Measurements from ENCODE around the gene TOMM70. TPM values are rescaled to one million over a fixed set of nuclear protein-coding genes. Genes with fewer than 3 reads are reported as not detected.

TOMM70 gene
- total and polyA plus RNA-seq, 2 of the 13 experiments (the other 11 are each of a cell fraction or from before 2014, with no cell fraction given) = 27.0 to 77.2 TPM

GRCh38 chr3:100358413-100358812 lies 42.5 kb downstream of the TOMM70 start (continued):
- TF ChIP-seq THAP8 (CRISPR knock-in tag; IDR thresholded peaks at IDR 0.05; ENCODE audit: borderline replicate concordance) (no peak), GATAD2A (CRISPR knock-in tag; IDR thresholded peaks at IDR 0.05) (0 out of 2 replicates have a peak, but pooled peaks have one; percentile 14), SOX13 (IDR thresholded peaks at IDR 0.05) (no peak), SOX13 (CRISPR knock-in tag; conservative IDR thresholded peaks at IDR 0.05 in 1 of 2, IDR thresholded peaks at IDR 0.05 in 1 of 2) (peak in 1 of 2 experiments; percentile 32; a peak in 1 of 4 replicates), ZIK1 (CRISPR knock-in tag; IDR thresholded peaks at IDR 0.05; ENCODE audit: borderline replicate concordance, low read depth) (no peak), ZNF33B (CRISPR knock-in tag; IDR thresholded peaks at IDR 0.05) (no peak), SMAD9 (CRISPR knock-in tag; IDR thresholded peaks at IDR 0.05) (no peak), FOXA1 (IDR thresholded peaks at IDR 0.05) (no peak), FOXA1 (CRISPR knock-in tag; IDR thresholded peaks at IDR 0.05) (no peak), KDM6A (CRISPR knock-in tag; IDR thresholded peaks at IDR 0.05; ENCODE audit: low read depth) (0 out of 2 replicates have a peak, but pooled peaks have one; percentile 22), GABPA (IDR thresholded peaks at IDR 0.05; ENCODE audit: low read depth, low read length) (no peak), GABPA (CRISPR knock-in tag; IDR thresholded peaks at IDR 0.05; ENCODE audit: low read depth) (0 out of 2 replicates have a peak, but pooled peaks have one; percentile 22), IRF1 (CRISPR knock-in tag; IDR thresholded peaks at IDR 0.05; ENCODE audit: low read depth) (no peak), NCOA2 (CRISPR knock-in tag; IDR thresholded peaks at IDR 0.05) (no peak), ARID3A (IDR thresholded peaks at IDR 0.05; ENCODE audit: low read depth, low read length) (0 out of 2 replicates have a peak, but pooled peaks have one; percentile 17), LCORL (IDR thresholded peaks at IDR 0.05) (no peak), LCORL (CRISPR knock-in tag; IDR thresholded peaks at IDR 0.05) (no peak), LBX2 (CRISPR knock-in tag; IDR thresholded peaks at IDR 0.05; ENCODE audit: borderline replicate concordance) (no peak), NR2F6 (IDR thresholded peaks at IDR 0.05) (peak; percentile 88), NR2F6 (CRISPR knock-in tag; IDR thresholded peaks at IDR 0.05) (peak; percentile 91), ZNF619 (CRISPR knock-in tag; IDR thresholded peaks at IDR 0.05) (no peak), ZNF746 (CRISPR knock-in tag; IDR thresholded peaks at IDR 0.05) (no peak), ZNF879 (CRISPR knock-in tag; IDR thresholded peaks at IDR 0.05) (no peak), KLF15 (CRISPR knock-in tag; IDR thresholded peaks at IDR 0.05; ENCODE audit: borderline replicate concordance) (no peak), SRF (IDR thresholded peaks at IDR 0.05; ENCODE audit: low read depth, low read length) (no peak), KAT7 (CRISPR knock-in tag; IDR thresholded peaks at IDR 0.05; ENCODE audit: borderline replicate concordance) (no peak), MED8 (CRISPR knock-in tag; IDR thresholded peaks at IDR 0.05; ENCODE audit: insufficient replicate concordance) (no peak), NCOR1 (IDR thresholded peaks at IDR 0.05; ENCODE audit: borderline replicate concordance, low read length) (peak; percentile 71; the same call in 1 of the 2 replicates), HNRNPL (IDR thresholded peaks at IDR 0.05; ENCODE audit: low read depth, low read length) (no peak), PHB2 (IDR thresholded peaks at IDR 0.05; ENCODE audit: partially characterized antibody) (no peak), CBX2 (IDR thresholded peaks at IDR 0.05; ENCODE audit: low read depth, low read length) (no peak), CBX2 (CRISPR knock-in tag; IDR thresholded peaks at IDR 0.05; ENCODE audit: low read depth) (no peak), ZNF143 (CRISPR knock-in tag; IDR thresholded peaks at IDR 0.05) (no peak), RAD21 (CRISPR knock-in tag; IDR thresholded peaks at IDR 0.05) (no peak)
